Activated CD8-positive, alpha-beta memory T cell treated with anti-CD3 and anti-CD28 coated beads for 36 hours (primary cell): Measurements from ENCODE around the gene ATP2C2. TPM values are rescaled to one million over a fixed set of nuclear protein-coding genes. Genes with fewer than 3 reads are reported as not detected.
"Not testable (repeated sequence)": the region's sequence is repeated elsewhere in the genome, so short reads cannot be mapped to it uniquely, and the experiment has no call there.

Source experiments
- CTCF ChIA-PET: fragments of 350-600 bp; sonication (Branson Sonifier 250); formaldehyde crosslinking; loops from one replicate; lab custom pipeline; 2021; ENCODE audit warnings: antibody characterized with exemption; lab: Charles Lee
- POLR2A ChIA-PET: fragments of 350-600 bp; sonication (Branson Sonifier 250); formaldehyde crosslinking; loops from one replicate; lab custom pipeline; 2021; ENCODE audit warnings: antibody characterized with exemption; lab: Charles Lee
- total RNA-seq, 2 experiments: library from RNA; stranded (reverse); gene quantifications; one replicate each; pipeline ENCODE4 v1.2.3, GENCODE V29; 2021

ATP2C2 gene
- total RNA-seq, 2 experiments from 2014 or later, result not detected

GRCh38 chr16:84339766-84340165 is 28.6 kb upstream of the ATP2C2 start:
- POLR2A ChIA-PET, result no interaction called here
- CTCF ChIA-PET, result no interaction called here

- CTCF ChIA-PET, result no interaction called here
- POLR2A ChIA-PET, result no interaction called here
These were observed 27.9 kb upstream of the ATP2C2 start for GRCh38 chr16:84340325-84341040.

GRCh38 chr16:84341528-84342295 is 26.6 kb upstream of the ATP2C2 start:
- ChIA-PET CTCF (no interaction called here), POLR2A (no interaction called here)

GRCh38 chr16:84343800-84344199 is 24.5 kb upstream of the ATP2C2 start:
- CTCF ChIA-PET, POLR2A ChIA-PET: not testable (repeated sequence)

- POLR2A ChIA-PET, result no interaction called here
- CTCF ChIA-PET, result no interaction called here
These were observed 23.6 kb upstream of the ATP2C2 start for GRCh38 chr16:84344781-84345180.

GRCh38 chr16:84347161-84347560 is 21.2 kb upstream of the ATP2C2 start:
- ChIA-PET CTCF (no interaction called here), POLR2A (no interaction called here)

- POLR2A ChIA-PET, result no interaction called here
- CTCF ChIA-PET, result no interaction called here
These were observed 19.9 kb upstream of the ATP2C2 start for GRCh38 chr16:84348386-84348888.

- ChIA-PET POLR2A (no interaction called here), CTCF (no interaction called here)
These were observed 18.3 kb upstream of the ATP2C2 start for GRCh38 chr16:84349862-84350684.

GRCh38 chr16:84350685-84351400 is 17.5 kb upstream of the ATP2C2 start:
- ChIA-PET POLR2A (no interaction called here), CTCF (no interaction called here)

GRCh38 chr16:84351630-84352029 is 16.7 kb upstream of the ATP2C2 start:
- ChIA-PET POLR2A (no interaction called here), CTCF (no interaction called here)

- ChIA-PET CTCF (no interaction called here), POLR2A (no interaction called here)
These were observed 14.0 kb upstream of the ATP2C2 start for GRCh38 chr16:84354306-84354705.

- POLR2A ChIA-PET, result no interaction called here
- CTCF ChIA-PET, result no interaction called here
These were observed 13.2 kb upstream of the ATP2C2 start for GRCh38 chr16:84355149-84355548.

- ChIA-PET POLR2A (no interaction called here), CTCF (no interaction called here)
These were observed 12.2 kb upstream of the ATP2C2 start for GRCh38 chr16:84356176-84356575.

GRCh38 chr16:84356591-84357116 is 11.7 kb upstream of the ATP2C2 start:
- CTCF ChIA-PET, result no interaction called here
- POLR2A ChIA-PET, result no interaction called here

- POLR2A ChIA-PET, result no interaction called here
- CTCF ChIA-PET, result no interaction called here
These were observed 11.1 kb upstream of the ATP2C2 start for GRCh38 chr16:84357191-84357651.

GRCh38 chr16:84358601-84359295 is 9.6 kb upstream of the ATP2C2 start:
- ChIA-PET POLR2A (no interaction called here), CTCF (no interaction called here)

GRCh38 chr16:84359326-84359725 is 9.0 kb upstream of the ATP2C2 start:
- ChIA-PET CTCF (no interaction called here), POLR2A (no interaction called here)

GRCh38 chr16:84360170-84360569 is 8.2 kb upstream of the ATP2C2 start:
- ChIA-PET POLR2A (no interaction called here), CTCF (no interaction called here)

- POLR2A ChIA-PET, result no interaction called here
- CTCF ChIA-PET, result no interaction called here
These were observed 7.6 kb upstream of the ATP2C2 start for GRCh38 chr16:84360748-84361147.
